Gastroesophageal sphincter (tissue), 3 donors: ENCODE data around the gene RPL37A.

Source experiments
- EP300 ChIP-seq: sonication (generic); formaldehyde crosslinking; IDR thresholded peaks from one replicate; pipeline ENCODE4 v1.6.1; 2017; ENCODE audit warnings: antibody characterized with exemption, mild to moderate bottlenecking
- POLR2A ChIP-seq, 2 donors: fragments of 450-650 bp; IDR thresholded peaks; one replicate each; pipeline ENCODE4 v1.6.1; 2017; ENCODE audit warnings: antibody characterized with exemption in 2 of 2, mild to moderate bottlenecking in 2 of 2, moderate library complexity in 1 of 2
- TF ChIP-seq, protein P1 (sequence below), 4 experiments: fragments of 200-600 bp in 2 of 4; fragments of 450-650 bp in 2 of 4; sonication (generic) in 1 of 4; IDR thresholded peaks; one replicate each; pipeline ENCODE4 v1.5.1; 2017 to 2019; ENCODE audit warnings: antibody characterized with exemption in 4 of 4, mild to moderate bottlenecking in 2 of 4, moderate library complexity in 2 of 4

DNA sequence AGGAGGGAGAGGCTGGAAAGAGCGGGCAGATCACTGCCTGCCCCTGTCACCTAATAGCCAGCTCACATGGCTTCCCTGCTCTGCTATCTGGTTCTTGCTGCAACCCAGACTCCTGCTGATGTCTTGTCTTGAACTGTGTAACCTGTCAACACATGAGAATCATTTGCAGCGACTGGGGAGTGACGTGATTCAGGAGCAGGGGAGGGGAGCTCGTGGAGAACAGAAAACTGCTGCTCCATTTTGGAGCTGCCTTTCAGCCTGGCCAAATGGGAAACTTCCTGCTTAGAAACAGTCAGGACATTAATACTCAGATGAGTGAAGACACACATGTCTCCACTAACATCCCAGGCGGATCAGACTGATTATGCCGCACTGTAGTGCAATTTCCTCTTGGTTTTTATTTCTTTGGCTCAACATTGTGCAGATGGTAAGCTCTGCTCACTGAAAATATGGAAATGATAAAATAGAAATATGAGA lies 38.1 kb downstream of the RPL37A start:
- TF ChIP-seq, protein P1, sequence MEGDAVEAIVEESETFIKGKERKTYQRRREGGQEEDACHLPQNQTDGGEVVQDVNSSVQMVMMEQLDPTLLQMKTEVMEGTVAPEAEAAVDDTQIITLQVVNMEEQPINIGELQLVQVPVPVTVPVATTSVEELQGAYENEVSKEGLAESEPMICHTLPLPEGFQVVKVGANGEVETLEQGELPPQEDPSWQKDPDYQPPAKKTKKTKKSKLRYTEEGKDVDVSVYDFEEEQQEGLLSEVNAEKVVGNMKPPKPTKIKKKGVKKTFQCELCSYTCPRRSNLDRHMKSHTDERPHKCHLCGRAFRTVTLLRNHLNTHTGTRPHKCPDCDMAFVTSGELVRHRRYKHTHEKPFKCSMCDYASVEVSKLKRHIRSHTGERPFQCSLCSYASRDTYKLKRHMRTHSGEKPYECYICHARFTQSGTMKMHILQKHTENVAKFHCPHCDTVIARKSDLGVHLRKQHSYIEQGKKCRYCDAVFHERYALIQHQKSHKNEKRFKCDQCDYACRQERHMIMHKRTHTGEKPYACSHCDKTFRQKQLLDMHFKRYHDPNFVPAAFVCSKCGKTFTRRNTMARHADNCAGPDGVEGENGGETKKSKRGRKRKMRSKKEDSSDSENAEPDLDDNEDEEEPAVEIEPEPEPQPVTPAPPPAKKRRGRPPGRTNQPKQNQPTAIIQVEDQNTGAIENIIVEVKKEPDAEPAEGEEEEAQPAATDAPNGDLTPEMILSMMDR (IDR thresholded peaks at IDR 0.05), result no peak
- no peak for TF ChIP-seq POLR2A (IDR thresholded peaks at IDR 0.05)
- TF ChIP-seq EP300, result no peak
